Ovary (tissue), 3 donors: ENCODE measurements around the gene ACOT7.

ENCODE experiments used
- CTCF ChIP-seq, 3 donors: fragments of 450-650 bp in 2 of 3; fragments of 200-600 bp in 1 of 3; IDR thresholded peaks; one replicate each; pipeline versions ENCODE4 v1.5.1 to v1.8.0; 2016 to 2022; ENCODE audit warnings: antibody characterized with exemption in 3 of 3, mild to moderate bottlenecking in 1 of 3
- EP300 ChIP-seq: sonication (generic); formaldehyde crosslinking; IDR thresholded peaks from one replicate; pipeline ENCODE4 v1.6.1; 2017; ENCODE audit warnings: antibody characterized with exemption
- POLR2A ChIP-seq: fragments of 450-650 bp; IDR thresholded peaks from one replicate; pipeline ENCODE4 v1.6.1; 2017; ENCODE audit warnings: antibody characterized with exemption, mild to moderate bottlenecking, moderate library complexity
- donor health status: DM: no; HTN: no; CAD: no.

DNA sequence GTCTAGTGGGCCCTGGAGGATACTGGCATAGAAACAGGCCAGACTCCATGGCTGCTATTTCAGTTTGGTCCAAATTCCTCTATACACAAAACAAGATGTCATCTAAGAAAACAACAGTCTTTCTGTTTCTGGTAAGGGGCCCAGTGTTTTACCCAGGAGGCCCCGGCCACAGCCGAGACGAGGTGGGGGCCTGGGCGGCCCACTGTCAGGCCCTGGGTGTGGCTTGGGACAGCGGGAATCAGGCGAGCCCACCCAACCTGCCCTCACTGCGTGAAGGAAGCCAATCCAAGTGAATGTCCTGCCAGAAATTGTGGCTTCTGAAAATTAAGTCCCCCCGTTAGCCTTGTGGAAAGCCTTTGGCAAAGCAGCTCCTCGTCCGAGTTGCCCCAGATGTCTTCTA lies 101.5 kb downstream of the ACOT7 start:
- TF ChIP-seq CTCF (IDR thresholded peaks at IDR 0.05) (no peak), POLR2A (no peak), EP300 (no peak)
